ENCODE results near the gene DISP3.

DISP3 gene

DNA sequence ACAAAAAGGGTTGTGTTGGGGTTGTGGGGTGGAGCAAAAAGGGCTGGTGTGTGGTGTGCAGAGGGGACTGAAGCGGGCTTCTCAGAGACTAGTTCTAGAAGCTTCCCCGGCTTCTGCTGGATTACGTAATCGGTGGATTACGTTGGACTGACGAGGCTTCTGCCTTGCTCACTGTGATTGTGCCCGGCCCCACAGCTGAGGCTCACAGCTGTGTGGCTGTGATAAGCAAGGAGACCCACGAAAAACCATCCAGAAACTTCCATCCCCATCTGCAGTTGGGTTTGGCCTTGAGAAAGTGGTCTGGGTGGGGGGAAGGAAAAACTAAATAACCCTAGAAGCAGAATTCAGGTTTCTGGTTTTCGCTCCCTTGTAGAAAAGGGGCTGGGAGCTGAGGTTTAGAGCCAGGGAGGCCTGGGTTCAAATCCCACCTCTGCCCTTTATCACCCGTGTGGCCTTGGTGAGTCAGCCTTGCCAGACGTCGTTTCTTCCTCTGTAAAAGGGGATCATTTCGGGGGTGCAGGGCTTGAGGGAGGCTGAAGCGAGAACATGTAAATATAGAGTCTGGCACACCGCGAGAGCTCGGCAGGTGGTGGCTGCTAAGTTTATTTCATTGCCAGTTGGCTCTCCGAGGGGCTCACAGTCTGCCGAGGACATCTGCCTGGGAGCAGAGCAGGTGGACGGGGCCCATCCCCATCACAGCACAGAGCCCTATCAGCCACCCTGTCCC lies 30.4 kb upstream of the DISP3 start:
- Mint-ChIP-seq H3K27me3 (peaks cover 5% of the 10 kb centered on the region), H3K4me3 (no peak overlapping the region), H3K27ac (no peak overlapping the region), H3K4me1 (ENCODE audit: low read depth) (no peaks in the 10 kb centered on the region), H3K9me3 (no peaks in the 10 kb centered on the region), H3K36me3 (ENCODE audit: low read depth) (no peaks in the 10 kb centered on the region)
- intact Hi-C loops (cut with micrococcal nuclease), result no loop called here

DNA sequence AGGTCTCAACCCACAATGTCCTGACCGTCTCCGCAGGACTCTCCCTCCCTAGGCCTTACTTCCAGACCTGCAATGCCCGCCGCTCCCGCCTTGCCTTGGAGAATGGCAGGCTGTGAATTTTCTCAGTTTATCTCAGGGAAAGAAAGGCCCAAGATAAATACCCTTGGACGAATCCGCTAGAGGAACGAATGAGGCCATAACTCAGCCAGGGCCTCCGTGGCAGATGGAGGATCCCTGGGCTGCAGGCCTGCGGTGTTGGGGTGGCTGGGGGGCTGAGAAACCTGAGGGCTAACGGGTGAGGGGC lies 29.9 kb upstream of the DISP3 start:
- no peaks in the 10 kb centered on the region for H3K9me3 Mint-ChIP-seq
- intact Hi-C loops (cut with micrococcal nuclease), result no loop called here
- H3K27ac Mint-ChIP-seq, result no peak overlapping the region
- no peaks in the 10 kb centered on the region for H3K36me3 Mint-ChIP-seq (ENCODE audit: low read depth)
- no peak overlapping the region for H3K4me3 Mint-ChIP-seq
- no peaks in the 10 kb centered on the region for H3K4me1 Mint-ChIP-seq (ENCODE audit: low read depth)
- H3K27me3 Mint-ChIP-seq, result peaks cover 8% of the 10 kb centered on the region

DNA sequence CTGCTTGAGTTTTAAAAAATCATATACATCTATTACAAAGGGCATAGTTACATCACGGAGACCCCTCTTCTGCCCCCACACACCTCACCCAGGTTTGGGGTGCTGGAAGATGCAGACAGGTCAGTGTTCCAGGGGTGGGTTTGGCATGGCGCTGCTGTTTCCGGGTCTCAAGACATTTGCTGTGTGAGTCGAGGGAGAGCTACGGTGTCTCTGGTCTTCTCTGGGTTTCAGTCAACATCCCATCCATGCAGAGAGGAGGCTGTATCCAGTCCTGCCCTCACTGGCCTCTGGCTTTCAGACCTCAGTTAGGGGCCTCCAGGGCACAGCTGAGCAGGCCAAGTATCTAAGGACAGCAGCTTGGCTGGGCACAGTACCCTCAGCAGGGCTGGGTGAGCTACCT lies 28.6 kb upstream of the DISP3 start:
- peaks cover 5% of the 10 kb centered on the region for H3K27me3 Mint-ChIP-seq
- no peak overlapping the region for H3K4me3 Mint-ChIP-seq
- H3K36me3 Mint-ChIP-seq (ENCODE audit: low read depth), result no peaks in the 10 kb centered on the region
- H3K4me1 Mint-ChIP-seq (ENCODE audit: low read depth), result no peaks in the 10 kb centered on the region
- H3K27ac Mint-ChIP-seq, result no peak overlapping the region
- H3K9me3 Mint-ChIP-seq, result no peaks in the 10 kb centered on the region
- intact Hi-C loops (cut with micrococcal nuclease), result no loop called here

DNA sequence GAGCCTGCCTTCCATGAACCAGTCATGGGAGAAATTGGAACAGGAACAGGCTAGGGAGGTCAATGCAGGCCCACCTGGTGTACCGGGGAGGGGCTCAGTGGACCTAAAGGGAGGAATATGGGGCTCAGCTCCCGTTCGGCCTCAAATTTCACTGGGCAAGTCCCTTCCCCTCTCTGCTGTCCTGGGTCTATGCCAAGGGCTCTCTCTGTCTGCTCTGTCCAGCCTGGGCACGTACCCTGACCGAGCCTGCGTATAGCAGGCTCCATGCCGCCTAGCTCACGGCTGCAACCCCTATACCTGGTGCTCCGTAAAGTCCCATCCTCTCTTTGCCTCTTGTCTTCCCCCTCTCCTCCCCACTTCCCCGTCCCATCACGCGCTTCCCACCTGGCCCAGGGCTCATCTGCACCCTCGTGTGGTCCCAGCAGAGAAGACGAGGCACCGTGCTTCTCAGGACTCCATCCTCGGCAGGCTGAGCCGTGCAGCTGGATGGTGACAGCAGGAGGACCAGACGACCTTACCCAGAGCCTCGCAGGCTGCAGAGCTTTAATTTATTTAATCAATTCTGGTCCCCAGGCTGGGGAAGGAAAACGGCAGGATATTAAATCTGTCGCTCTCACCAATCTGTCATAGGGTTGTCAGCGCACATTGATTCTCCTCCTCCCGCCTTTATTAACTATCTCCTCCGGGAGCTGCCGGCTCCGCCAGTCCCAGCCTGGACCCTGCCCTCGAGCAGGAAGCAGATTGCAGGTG lies 25.0 kb upstream of the DISP3 start:
- no peak overlapping the region for H3K27ac Mint-ChIP-seq

DNA sequence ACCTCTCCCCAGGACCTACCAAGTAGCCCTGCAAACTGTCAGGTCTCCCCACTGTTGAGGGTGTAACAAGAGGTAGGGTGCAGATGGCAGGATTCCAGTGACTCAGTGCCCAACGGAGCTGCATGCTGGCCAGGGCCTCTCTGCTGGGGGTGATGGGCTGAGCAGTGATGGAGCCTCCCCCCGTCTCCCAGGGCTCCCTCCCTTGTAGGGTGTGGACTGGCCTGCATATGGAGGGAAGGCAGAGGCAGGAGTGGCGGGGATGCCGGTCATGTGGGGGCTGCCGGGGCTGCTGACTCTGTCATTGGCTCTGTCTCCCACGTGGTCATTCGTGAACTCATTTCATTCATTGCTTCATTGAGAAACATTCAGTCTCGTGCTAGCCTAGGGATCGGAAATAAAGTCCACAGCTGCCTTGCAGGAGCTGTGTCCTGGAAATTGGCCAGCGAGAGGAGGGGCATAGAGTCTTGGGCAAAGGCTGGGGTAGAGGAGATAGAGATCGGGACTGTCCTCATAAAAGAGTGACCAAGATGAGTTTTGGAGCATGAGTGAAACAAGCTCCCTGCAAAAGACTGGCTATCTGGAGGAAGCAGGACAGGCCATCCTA lies 22.9 kb upstream of the DISP3 start:
- intact Hi-C loops (cut with micrococcal nuclease), result no loop called here
- Mint-ChIP-seq H3K9me3 (no peaks in the 10 kb centered on the region), H3K27me3 (peaks cover 8% of the 10 kb centered on the region), H3K27ac (no peak overlapping the region), H3K4me3 (no peak overlapping the region), H3K4me1 (ENCODE audit: low read depth) (no peaks in the 10 kb centered on the region), H3K36me3 (ENCODE audit: low read depth) (no peaks in the 10 kb centered on the region)

More for the DNA sequence above, 25.0 kb upstream of the DISP3 start:
- no peaks in the 10 kb centered on the region for H3K9me3 Mint-ChIP-seq
- no peaks in the 10 kb centered on the region for H3K36me3 Mint-ChIP-seq (ENCODE audit: low read depth)
- no peak overlapping the region for H3K4me3 Mint-ChIP-seq
- peaks cover 5% of the 10 kb centered on the region for H3K27me3 Mint-ChIP-seq
- intact Hi-C loops (cut with micrococcal nuclease), result no loop called here
- no peaks in the 10 kb centered on the region for H3K4me1 Mint-ChIP-seq (ENCODE audit: low read depth)

DNA sequence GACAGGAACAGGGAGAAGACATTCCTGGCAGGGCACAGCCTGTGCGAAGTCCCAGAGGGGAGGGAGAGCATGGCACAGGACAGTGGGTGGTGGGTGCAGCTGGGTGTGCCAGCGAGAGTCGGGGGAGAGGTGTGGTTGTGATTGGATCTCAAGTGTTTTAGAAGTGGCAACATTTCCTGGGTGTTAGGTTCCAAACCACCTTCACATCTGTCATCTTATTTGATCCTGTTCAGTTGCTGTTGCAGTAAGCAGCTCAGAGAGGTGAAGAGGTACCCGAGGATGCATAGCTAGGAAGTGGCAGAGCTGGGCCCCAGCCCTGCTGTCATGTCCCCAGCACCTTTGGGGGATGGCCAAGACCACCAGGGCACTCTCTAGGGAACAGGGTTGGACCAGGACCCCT lies 22.0 kb upstream of the DISP3 start:
- Mint-ChIP-seq H3K27me3 (peaks cover 8% of the 10 kb centered on the region), H3K27ac (no peak overlapping the region), H3K4me1 (ENCODE audit: low read depth) (no peaks in the 10 kb centered on the region), H3K36me3 (ENCODE audit: low read depth) (no peaks in the 10 kb centered on the region), H3K9me3 (no peaks in the 10 kb centered on the region), H3K4me3 (no peak overlapping the region)
- intact Hi-C loops (cut with micrococcal nuclease), result no loop called here

DNA sequence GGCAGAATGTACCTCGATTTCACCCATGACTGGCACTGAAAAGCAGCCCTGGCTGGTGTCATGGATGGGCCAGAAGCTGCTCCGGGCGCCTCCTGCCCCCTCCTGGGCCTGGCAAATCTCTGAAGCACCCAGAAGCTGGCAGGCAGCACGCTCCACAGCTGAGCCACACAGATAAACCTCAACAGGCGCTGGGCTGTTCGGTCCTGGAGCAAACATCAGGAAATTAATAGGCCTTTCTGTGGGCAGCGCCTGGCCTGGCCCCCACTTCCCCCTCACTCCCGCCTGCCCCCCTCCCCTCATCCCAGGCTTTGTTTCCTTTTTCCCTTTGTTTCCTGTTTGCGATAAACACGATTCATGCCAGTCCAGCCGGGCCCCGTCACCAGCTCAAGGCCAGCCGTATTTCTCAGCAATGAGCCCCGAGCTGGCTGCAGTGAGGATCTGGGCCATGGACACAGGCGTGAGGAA lies 20.1 kb upstream of the DISP3 start:
- intact Hi-C loops (cut with micrococcal nuclease), result no loop called here
- Mint-ChIP-seq H3K36me3 (ENCODE audit: low read depth) (no peaks in the 10 kb centered on the region), H3K4me1 (ENCODE audit: low read depth) (no peaks in the 10 kb centered on the region), H3K9me3 (no peaks in the 10 kb centered on the region), H3K4me3 (no peak overlapping the region), H3K27me3 (peaks cover 11% of the 10 kb centered on the region), H3K27ac (no peak overlapping the region)

DNA sequence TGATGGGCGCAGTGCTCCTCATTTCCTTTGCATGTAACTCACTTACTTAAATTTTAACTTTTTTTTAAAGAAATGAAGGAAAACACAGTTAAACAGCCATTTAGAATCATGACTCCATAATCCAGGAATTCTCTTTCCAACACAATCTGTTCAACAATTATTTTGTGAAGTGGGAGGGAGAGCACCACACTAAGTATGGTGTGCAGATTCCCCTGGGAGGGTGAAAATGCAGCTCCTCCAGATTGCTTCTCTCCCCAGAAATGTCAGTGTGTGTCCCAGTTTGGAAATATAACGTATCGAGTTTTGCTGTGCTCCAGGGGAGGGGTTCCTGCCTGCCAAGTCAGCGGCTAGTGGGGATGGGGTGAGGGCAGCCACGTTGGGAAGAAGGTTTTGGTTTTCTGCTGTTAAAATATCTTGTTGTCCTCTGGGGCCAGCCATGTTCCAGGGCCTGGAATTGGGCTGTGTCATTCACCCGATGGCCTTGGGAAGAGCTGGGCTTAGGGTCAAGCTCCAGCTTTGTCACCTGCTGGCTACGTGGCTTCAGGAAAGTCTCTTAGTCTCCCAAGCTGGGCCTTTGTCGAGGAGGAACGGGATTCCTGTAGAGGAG lies 17.3 kb upstream of the DISP3 start:
- intact Hi-C loops (cut with micrococcal nuclease), result no loop called here
- H3K36me3 Mint-ChIP-seq (ENCODE audit: low read depth), result no peaks in the 10 kb centered on the region
- no peak overlapping the region for H3K4me3 Mint-ChIP-seq
- H3K4me1 Mint-ChIP-seq (ENCODE audit: low read depth), result no peaks in the 10 kb centered on the region
- peaks cover 11% of the 10 kb centered on the region for H3K27me3 Mint-ChIP-seq
- no peak overlapping the region for H3K27ac Mint-ChIP-seq
- H3K9me3 Mint-ChIP-seq, result no peaks in the 10 kb centered on the region

DNA sequence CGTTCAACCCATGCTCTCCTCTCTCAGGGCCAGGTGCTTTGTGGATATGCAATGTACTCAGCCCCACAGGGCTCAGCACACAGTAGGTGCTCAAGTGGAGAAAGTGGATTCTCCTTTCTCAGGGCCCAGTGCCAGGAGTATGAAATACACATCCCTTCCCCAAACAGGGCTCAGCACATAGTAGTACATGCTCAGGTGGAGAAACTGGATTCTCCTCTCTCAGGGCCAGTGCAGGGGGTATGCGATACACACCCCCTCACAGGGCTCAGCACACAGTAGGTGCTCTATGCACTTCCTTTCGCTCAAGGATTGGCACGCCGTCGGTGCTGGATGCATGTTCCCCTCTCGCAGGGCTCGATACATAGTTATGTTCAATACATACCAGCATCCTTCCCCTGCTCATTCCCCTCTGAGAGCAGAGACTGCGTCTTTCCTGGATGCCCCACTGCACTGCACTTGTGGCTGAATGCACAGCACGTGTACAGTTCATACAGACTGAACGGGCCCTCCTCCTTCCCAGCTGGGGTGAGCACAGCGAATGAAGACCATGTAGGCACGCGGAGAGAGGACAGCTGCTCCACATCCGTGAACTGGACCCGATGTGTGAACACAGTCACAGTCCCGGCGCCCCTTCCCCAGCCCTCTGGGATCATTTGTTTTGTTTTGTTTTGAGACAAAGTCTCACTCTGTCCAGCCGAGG lies 16.6 kb upstream of the DISP3 start:
- Mint-ChIP-seq H3K9me3 (no peaks in the 10 kb centered on the region), H3K36me3 (ENCODE audit: low read depth) (no peaks in the 10 kb centered on the region), H3K4me1 (ENCODE audit: low read depth) (no peaks in the 10 kb centered on the region), H3K27me3 (peaks cover 10% of the 10 kb centered on the region), H3K27ac (no peak overlapping the region), H3K4me3 (no peak overlapping the region)
- intact Hi-C loops (cut with micrococcal nuclease), result no loop called here

DNA sequence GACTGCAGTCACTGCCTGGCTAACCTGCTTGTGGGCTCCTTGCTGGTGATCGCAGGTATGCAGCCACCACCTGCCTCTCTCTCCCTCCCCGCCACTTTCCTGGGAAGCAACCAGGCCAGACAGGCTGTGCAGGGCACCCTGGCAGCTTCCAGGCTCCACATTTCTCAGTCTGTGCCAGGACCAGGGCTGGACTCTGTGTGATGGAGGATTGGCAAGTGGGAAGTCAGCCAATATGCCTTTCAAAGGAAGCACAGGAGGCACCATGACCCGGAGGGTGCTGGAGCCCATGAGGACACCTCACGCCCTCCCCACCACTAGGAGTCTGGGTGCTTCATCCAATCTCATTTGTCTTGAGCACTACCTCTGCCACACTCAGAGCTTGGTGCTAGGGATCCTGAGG lies 15.8 kb upstream of the DISP3 start:
- Mint-ChIP-seq H3K36me3 (ENCODE audit: low read depth) (no peaks in the 10 kb centered on the region), H3K27me3 (peaks cover 10% of the 10 kb centered on the region), H3K9me3 (no peaks in the 10 kb centered on the region), H3K4me1 (ENCODE audit: low read depth) (no peaks in the 10 kb centered on the region), H3K4me3 (no peak overlapping the region), H3K27ac (no peak overlapping the region)
- intact Hi-C loops (cut with micrococcal nuclease), result no loop called here

DNA sequence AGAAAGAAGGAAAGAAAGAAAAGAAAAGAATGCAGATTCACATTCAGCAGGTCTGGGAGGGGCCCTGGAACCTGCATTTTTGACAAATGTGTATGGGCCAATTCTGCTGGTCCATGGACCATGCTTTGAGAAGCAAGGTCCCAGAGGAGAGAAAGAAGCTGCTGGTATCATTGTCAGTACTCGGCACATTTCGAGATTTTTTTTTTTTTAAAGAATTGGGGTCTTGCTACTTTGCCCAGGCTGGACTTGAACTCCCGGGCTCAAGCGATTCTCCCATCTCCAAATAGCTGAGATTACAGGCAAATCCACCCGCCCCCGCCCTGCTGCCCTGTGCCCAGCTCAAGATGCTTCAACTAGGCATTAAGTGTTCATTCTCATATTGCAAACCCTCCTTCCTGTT lies 13.6 kb upstream of the DISP3 start:
- no peak overlapping the region for H3K4me3 Mint-ChIP-seq
- peaks cover 9% of the 10 kb centered on the region for H3K27me3 Mint-ChIP-seq
- no peaks in the 10 kb centered on the region for H3K36me3 Mint-ChIP-seq (ENCODE audit: low read depth)
- no peaks in the 10 kb centered on the region for H3K4me1 Mint-ChIP-seq (ENCODE audit: low read depth)
- H3K27ac Mint-ChIP-seq, result no peak overlapping the region
- H3K9me3 Mint-ChIP-seq, result no peaks in the 10 kb centered on the region
- intact Hi-C loops (cut with micrococcal nuclease), result no loop called here

DNA sequence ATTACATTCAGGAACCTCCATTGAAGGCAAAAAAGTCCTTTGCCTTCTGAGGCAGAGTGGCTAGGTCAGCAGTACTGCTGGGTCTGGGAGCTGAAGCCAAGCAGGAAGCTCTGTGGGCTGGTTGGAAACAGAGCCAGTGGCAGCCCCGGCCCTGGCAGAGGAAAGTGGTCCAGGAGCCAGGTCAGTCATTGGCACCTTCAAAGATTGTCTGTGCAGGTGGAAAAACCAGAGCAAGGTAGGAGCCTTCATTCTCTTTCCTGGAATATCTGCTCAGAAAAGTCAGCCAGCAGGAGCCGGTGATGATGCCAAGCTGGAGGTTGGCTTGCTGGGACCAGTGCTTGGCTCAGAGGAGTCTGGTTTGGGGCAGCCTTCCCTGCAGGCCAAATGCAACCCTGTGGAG lies 12.5 kb upstream of the DISP3 start:
- no peak overlapping the region for H3K4me3 Mint-ChIP-seq
- no peak overlapping the region for H3K27ac Mint-ChIP-seq
- H3K4me1 Mint-ChIP-seq (ENCODE audit: low read depth), result no peaks in the 10 kb centered on the region
- intact Hi-C loops (cut with micrococcal nuclease), result no loop called here
- H3K36me3 Mint-ChIP-seq (ENCODE audit: low read depth), result no peaks in the 10 kb centered on the region
- H3K27me3 Mint-ChIP-seq, result peaks cover 9% of the 10 kb centered on the region
- H3K9me3 Mint-ChIP-seq, result no peaks in the 10 kb centered on the region

DNA sequence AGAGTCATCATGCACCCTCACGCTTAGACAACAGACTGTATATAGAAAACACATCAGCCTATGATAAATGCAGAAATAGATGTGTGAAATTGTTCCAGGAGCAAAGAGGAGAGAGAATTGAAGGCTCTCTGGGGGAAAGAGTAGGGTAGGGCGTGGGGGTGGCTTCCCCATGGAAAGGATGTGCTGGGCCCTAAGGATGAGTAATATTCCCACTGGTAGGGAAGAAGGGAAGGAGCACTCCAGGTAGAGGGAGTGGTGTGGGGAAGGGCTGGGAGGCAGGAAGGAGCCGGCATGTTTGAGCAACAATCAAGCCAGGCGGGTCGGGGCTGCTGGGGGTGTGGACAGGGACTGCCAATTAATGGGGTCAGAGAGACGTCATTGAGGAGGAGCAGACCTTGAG lies 10.1 kb upstream of the DISP3 start:
- intact Hi-C loops (cut with micrococcal nuclease), result no loop called here
- H3K4me1 Mint-ChIP-seq (ENCODE audit: low read depth), result no peaks in the 10 kb centered on the region

DNA sequence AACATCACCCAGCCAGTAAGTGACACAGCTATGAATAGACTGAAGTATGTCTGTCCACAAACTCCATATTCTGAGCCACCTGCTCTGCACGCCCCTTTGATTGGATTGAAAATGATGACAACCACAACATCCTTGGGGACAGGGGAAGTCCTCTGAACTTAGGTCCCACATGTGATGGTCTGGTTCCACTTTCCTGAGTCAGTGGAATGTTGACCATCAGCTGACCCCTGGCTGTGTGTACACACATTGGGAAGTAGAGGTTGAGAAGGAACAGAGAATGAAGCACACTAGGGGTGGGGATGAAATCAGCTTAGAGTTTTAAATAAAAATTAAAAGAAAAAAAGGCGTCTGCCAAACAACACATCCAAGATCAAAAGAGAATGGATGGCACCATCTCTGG lies 8.0 kb upstream of the DISP3 start:
- intact Hi-C loops (cut with micrococcal nuclease), result no loop called here
- no peaks in the 10 kb centered on the region for H3K36me3 Mint-ChIP-seq (ENCODE audit: low read depth)
- no peak overlapping the region for H3K27ac Mint-ChIP-seq
- no peaks in the 10 kb centered on the region for H3K9me3 Mint-ChIP-seq
- no peak overlapping the region for H3K4me3 Mint-ChIP-seq
- H3K4me1 Mint-ChIP-seq (ENCODE audit: low read depth), result no peaks in the 10 kb centered on the region
- H3K27me3 Mint-ChIP-seq, result peaks cover 5% of the 10 kb centered on the region

More for the DNA sequence above, 10.1 kb upstream of the DISP3 start:
- no peak overlapping the region for H3K4me3 Mint-ChIP-seq
- no peaks in the 10 kb centered on the region for H3K36me3 Mint-ChIP-seq (ENCODE audit: low read depth)
- H3K9me3 Mint-ChIP-seq, result no peaks in the 10 kb centered on the region
- H3K27me3 Mint-ChIP-seq, result peaks cover 6% of the 10 kb centered on the region
- no peak overlapping the region for H3K27ac Mint-ChIP-seq
